IMR-90 (cell line): ENCODE measurements around the gene CHRD.

ENCODE experiments used
- BHLHE40 ChIP-seq: fragments of 150-350 bp; IDR thresholded peaks from 2 replicates; pipeline ENCODE4 v1.6.1; 2016; ENCODE audit warnings: mild to moderate bottlenecking, low read depth, low read length
- CEBPB ChIP-seq: IDR thresholded peaks from 2 replicates; pipeline ENCODE4 v1.6.1; 2012; ENCODE audit warnings: low read depth, low read length, improper control_type of control experiment
- CTCF ChIP-seq: conservative IDR thresholded peaks from 2 replicates; pipeline ENCODE4 v1.5.1; 2012; ENCODE audit warnings: mild to moderate bottlenecking, low read depth, low read length, improper control_type of control experiment
- FOS ChIP-seq: fragments of 150-350 bp; IDR thresholded peaks from 2 replicates; pipeline ENCODE4 v1.6.1; 2016; ENCODE audit warnings: low read depth, low read length
- MAFK ChIP-seq: IDR thresholded peaks from 2 replicates; pipeline ENCODE4 v1.6.1; 2012; ENCODE audit warnings: low read depth, low read length, improper control_type of control experiment
- MAZ ChIP-seq: IDR thresholded peaks from 2 replicates; pipeline ENCODE4 v1.6.1; 2012; ENCODE audit warnings: low read depth, mild to moderate bottlenecking, low read length, improper control_type of control experiment, moderate library complexity, borderline replicate concordance
- MXI1 ChIP-seq: IDR thresholded peaks from 2 replicates; pipeline ENCODE4 v1.6.1; 2012; ENCODE audit warnings: low read depth, mild to moderate bottlenecking, low read length, moderate library complexity, borderline replicate concordance
- POLR2A ChIP-seq: IDR thresholded peaks from 2 replicates; pipeline ENCODE4 v1.6.1; 2012; ENCODE audit warnings: mild to moderate bottlenecking, low read depth, low read length
- RAD21 ChIP-seq: IDR thresholded peaks from 2 replicates; pipeline ENCODE4 v1.6.1; 2012; ENCODE audit warnings: low read length, improper control_type of control experiment
- RFX5 ChIP-seq: IDR thresholded peaks from 2 replicates; pipeline ENCODE4 v1.8.0; 2012; ENCODE audit warnings: low read depth, mild to moderate bottlenecking, low read length, moderate library complexity
- SMC3 ChIP-seq: fragments of 150-350 bp; IDR thresholded peaks from 2 replicates; pipeline ENCODE4 v1.6.1; 2016; ENCODE audit warnings: low read depth, mild to moderate bottlenecking, antibody characterized with exemption, low read length, moderate library complexity
- USF2 ChIP-seq: fragments of 150-350 bp; IDR thresholded peaks from 2 replicates; pipeline ENCODE4 v1.6.1; 2017; ENCODE audit warnings: mild to moderate bottlenecking, antibody characterized with exemption, low read length, low read depth

- TF ChIP-seq RFX5 (no peak), CTCF (no peak), USF2 (no peak), POLR2A (no peak), MAZ (no peak), MAFK (no peak), MXI1 (no peak), RAD21 (no peak), CEBPB (no peak), BHLHE40 (no peak), SMC3 (no peak), FOS (no peak)
Observed at GRCh38 chr3:184380627-184381260, 890 bp downstream of the CHRD start.
